H9 (cell line): ENCODE results near the gene RASGRP3. TPM values are rescaled to one million over a fixed set of nuclear protein-coding genes. Genes with fewer than 3 reads are reported as not detected.

Source experiments
- DNase-seq: peaks from one replicate; pipeline ENCODE4 v3.0.0-alpha.2; 2017
- H2AFZ ChIP-seq: one replicate; pipeline ENCODE4 v1.6.1; 2013; ENCODE audit warnings: mild to moderate bottlenecking, low read length, control low read depth, moderate library complexity
- H2AK5ac ChIP-seq: 2 replicates; pipeline ENCODE4 v1.6.1; 2013; ENCODE audit warnings: low read length, control low read depth, mixed read lengths; ENCODE audit not compliant: insufficient read length
- H2BK120ac ChIP-seq: one replicate; pipeline ENCODE4 v1.6.1; 2013; ENCODE audit warnings: low read depth, mild to moderate bottlenecking, low read length, control low read depth, inconsistent platforms; ENCODE audit not compliant: poor library complexity, severe bottlenecking
- H2BK12ac ChIP-seq: 2 replicates; pipeline ENCODE4 v1.6.1; 2013; ENCODE audit warnings: low read length, control low read depth, mixed read lengths, low read depth; ENCODE audit not compliant: insufficient read length
- H2BK15ac ChIP-seq: 2 replicates; pipeline ENCODE4 v1.6.1; 2013; ENCODE audit warnings: low read depth, low read length, control low read depth
- H2BK20ac ChIP-seq: one replicate; pipeline ENCODE4 v1.6.1; 2013; ENCODE audit warnings: low read depth, mild to moderate bottlenecking, low read length, control low read depth, inconsistent platforms; ENCODE audit not compliant: poor library complexity, severe bottlenecking
- H2BK5ac ChIP-seq: 2 replicates; pipeline ENCODE4 v1.6.1; 2013; ENCODE audit warnings: low read length, control low read depth, mixed read lengths; ENCODE audit not compliant: insufficient read length
- H3K14ac ChIP-seq: 2 replicates; pipeline ENCODE4 v1.6.1; 2013; ENCODE audit warnings: low read length, control low read depth; ENCODE audit not compliant: insufficient read depth
- H3K18ac ChIP-seq: 2 replicates; pipeline ENCODE4 v1.6.1; 2013; ENCODE audit warnings: low read depth, mild to moderate bottlenecking, mixed read lengths, low read length, control low read depth; ENCODE audit not compliant: insufficient read length
- H3K23ac ChIP-seq: 2 replicates; pipeline ENCODE4 v1.6.1; 2013; ENCODE audit warnings: low read length, control low read depth, mixed read lengths, low read depth; ENCODE audit not compliant: insufficient read length
- H3K23me2 ChIP-seq: 2 replicates; pipeline ENCODE4 v1.6.1; 2013; ENCODE audit warnings: low read depth, mild to moderate bottlenecking, mixed read lengths, low read length, control low read depth; ENCODE audit not compliant: insufficient read length, poor library complexity, severe bottlenecking
- H3K27ac ChIP-seq: 2 replicates; pipeline ENCODE4 v1.5.1; 2013; ENCODE audit warnings: low read length, control low read depth, mixed read lengths, low read depth; ENCODE audit not compliant: insufficient read length
- H3K27me3 ChIP-seq: 2 replicates; pipeline ENCODE4 v1.6.1; 2013; ENCODE audit warnings: low read length, control low read depth, inconsistent platforms; ENCODE audit not compliant: insufficient read depth
- H3K4ac ChIP-seq: 2 replicates; pipeline ENCODE4 v1.6.1; 2013; ENCODE audit warnings: low read depth, mild to moderate bottlenecking, control low read depth, inconsistent platforms, low read length, moderate library complexity
- H3K4me1 ChIP-seq: 2 replicates; pipeline ENCODE4 v1.6.1; 2013; ENCODE audit warnings: low read length, control low read depth, inconsistent platforms; ENCODE audit not compliant: insufficient read depth
- H3K4me2 ChIP-seq: 2 replicates; pipeline ENCODE4 v1.6.1; 2013; ENCODE audit warnings: low read length, control low read depth, mixed read lengths; ENCODE audit not compliant: insufficient read length, insufficient read depth
- H3K56ac ChIP-seq: 2 replicates; pipeline ENCODE4 v1.6.1; 2013; ENCODE audit warnings: low read depth, mild to moderate bottlenecking, mixed read lengths, low read length, control low read depth; ENCODE audit not compliant: insufficient read length
- H3K79me1 ChIP-seq: 2 replicates; pipeline ENCODE4 v1.6.1; 2013; ENCODE audit warnings: low read depth, mild to moderate bottlenecking, moderate library complexity, low read length, control low read depth, inconsistent platforms; ENCODE audit not compliant: insufficient read depth, poor library complexity, severe bottlenecking
- H3K79me2 ChIP-seq: 2 replicates; pipeline ENCODE4 v1.6.1; 2013; ENCODE audit warnings: low read length, control low read depth, inconsistent platforms; ENCODE audit not compliant: insufficient read depth
- H3K9ac ChIP-seq: 2 replicates; pipeline ENCODE4 v1.6.1; 2013; ENCODE audit warnings: low read length, control low read depth, mixed read lengths; ENCODE audit not compliant: insufficient read length; ENCODE audit errors: extremely low read depth
- H3K9me3 ChIP-seq: one replicate; pipeline ENCODE4 v1.6.1; 2013; ENCODE audit warnings: low read depth, low read length, inconsistent platforms; ENCODE audit not compliant: control insufficient read depth
- H3T11ph ChIP-seq: one replicate; pipeline ENCODE4 v1.6.1; 2013; ENCODE audit warnings: mild to moderate bottlenecking, low read length, control low read depth, inconsistent platforms
- H4K20me1 ChIP-seq: one replicate; pipeline ENCODE4 v1.6.1; 2013; ENCODE audit not compliant: control insufficient read depth, insufficient read length, insufficient read depth
- H4K5ac ChIP-seq: 2 replicates; pipeline ENCODE4 v1.6.1; 2013; ENCODE audit warnings: low read depth, mild to moderate bottlenecking, mixed read lengths, low read length, control low read depth; ENCODE audit not compliant: insufficient read length
- H4K8ac ChIP-seq: replicated peaks from 2 replicates; pipeline ENCODE4 v1.6.1; 2013; ENCODE audit warnings: low read length, control low read depth, mixed read lengths, low read depth; ENCODE audit not compliant: insufficient read length
- H4K91ac ChIP-seq: 2 replicates; pipeline ENCODE4 v1.6.1; 2013; ENCODE audit warnings: low read depth, mild to moderate bottlenecking, moderate library complexity, mixed read lengths, low read length, control low read depth; ENCODE audit not compliant: insufficient read length
- H3K27ac Mint-ChIP-seq, 3 experiments: 2 replicates in 2 of 3; 3 replicates in 1 of 3; pipeline ENCODE4 v1.8.0; 2020 to 2021; ENCODE audit warnings: mixed read lengths in 3 of 3, mild to moderate bottlenecking in 1 of 3, moderate library complexity in 1 of 3
- H3K27me3 Mint-ChIP-seq: 2 replicates; pipeline ENCODE4 v1.8.0; 2021; ENCODE audit warnings: low read depth, mild to moderate bottlenecking, moderate library complexity, mixed read lengths
- H3K36me3 Mint-ChIP-seq, 3 experiments: 2 replicates in 2 of 3; 3 replicates in 1 of 3; pipeline ENCODE4 v1.8.0; 2020 to 2021; ENCODE audit warnings: low read depth in 3 of 3, mixed read lengths in 3 of 3; ENCODE audit not compliant: insufficient read depth in 1 of 3
- H3K4me1 Mint-ChIP-seq, 2 experiments: 2 replicates each; pipeline ENCODE4 v1.8.0; 2020; ENCODE audit warnings: mixed read lengths in 2 of 2
- H3K4me3 Mint-ChIP-seq, 2 experiments: 2 replicates in 1 of 2; 3 replicates in 1 of 2; pipeline ENCODE4 v1.8.0; 2020 to 2021; ENCODE audit warnings: mild to moderate bottlenecking in 2 of 2, mixed read lengths in 2 of 2, moderate library complexity in 1 of 2
- H3K9me3 Mint-ChIP-seq, 2 experiments: 2 replicates in 1 of 2; 3 replicates in 1 of 2; pipeline ENCODE4 v1.8.0; 2020; ENCODE audit warnings: mild to moderate bottlenecking in 2 of 2, mixed read lengths in 2 of 2, moderate library complexity in 1 of 2
- WGBS: extraction: QIAGEN DNeasy Blood & Tissue Kit; methylation state at CpG from one replicate; pipeline ENCODE4 v1.1.7; 2013; ENCODE audit warnings: missing lambda C conversion rate, low lambda C conversion rate, mixed read lengths; ENCODE audit not compliant: insufficient read length; ENCODE audit errors: extremely low coverage; 5-methylcytosine and 5-hydroxymethylcytosine counted together
- total RNA-seq: library from RNA; stranded (reverse); gene quantifications from 2 replicates; pipeline ENCODE4 v1.2.1, GENCODE V29; 2021
- TF ChIP-seq, protein P1 (sequence below): fragments of 200-600 bp; sonication (generic); conservative IDR thresholded peaks from 3 replicates; pipeline ENCODE4 v1.8.0; 2021; ENCODE audit warnings: antibody characterized with exemption, mild to moderate bottlenecking

Gene RASGRP3
- total RNA-seq, 1 experiment from 2014 or later: not detected

DNA sequence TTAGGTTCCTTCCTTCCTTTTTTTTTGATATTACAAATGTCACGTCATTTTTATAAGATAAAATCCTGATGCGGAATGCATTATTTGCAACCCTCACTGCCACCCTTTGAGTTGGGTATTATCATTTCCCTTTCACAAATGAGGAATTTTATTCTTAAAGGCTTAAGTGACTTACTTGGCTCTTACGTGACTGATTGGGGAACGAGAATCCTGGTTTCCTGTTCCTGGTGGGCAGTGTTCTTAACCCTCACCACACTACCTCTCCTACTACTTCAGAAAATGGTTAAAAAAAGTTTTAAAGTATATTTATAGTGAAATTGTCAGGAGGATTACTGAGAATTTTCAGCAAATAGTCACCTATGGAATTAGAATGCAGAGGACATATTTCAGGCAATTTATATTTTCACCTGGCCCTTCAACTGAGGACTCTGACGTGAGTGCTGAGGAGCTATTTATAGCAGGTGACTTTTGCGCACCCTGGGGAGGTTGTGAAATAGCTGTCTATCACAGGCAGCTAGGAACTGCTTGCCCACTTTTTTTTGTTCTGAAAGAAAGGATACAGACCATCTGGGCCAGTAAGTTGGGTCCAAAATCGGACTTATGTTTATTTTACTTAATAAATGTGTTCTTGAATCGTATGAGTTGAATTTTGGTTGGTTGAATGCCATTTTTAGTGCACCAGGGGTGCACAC is 18.7 kb upstream of the RASGRP3 start:
- no peaks in the 10 kb centered on the region for H3K23me2 ChIP-seq
- no peak for DNase-seq

More for the DNA sequence above, 18.7 kb upstream of the RASGRP3 start:
- Histone ChIP-seq H2AFZ (no peak overlapping the region), H2BK5ac (no peak overlapping the region), H2BK20ac (no peak overlapping the region), H4K91ac (no peak overlapping the region), H2BK15ac (no peak overlapping the region), H3K9ac (no peak overlapping the region), H3K14ac (no peak overlapping the region), H3K56ac (no peak overlapping the region), H2AK5ac (no peak overlapping the region), H3K18ac (no peak overlapping the region), H3K27ac (no peak overlapping the region), H2BK12ac (no peak overlapping the region), H2BK120ac (no peak overlapping the region), H4K5ac (no peak overlapping the region), H3K4me2 (no peak overlapping the region), H3K27me3 (no peaks in the 10 kb centered on the region), H3K23ac (no peak overlapping the region), H3K79me1 (no peaks in the 10 kb centered on the region), H3K4ac (no peak overlapping the region), H3K79me2 (no peaks in the 10 kb centered on the region), H3K4me1 (no peaks in the 10 kb centered on the region; the same call in 1 of the 2 replicates), H4K20me1 (no peaks in the 10 kb centered on the region), H3T11ph (no peak overlapping the region), H4K8ac (no peak overlapping the region), H3K9me3 (no peaks in the 10 kb centered on the region)
- peaks cover 0 to 6% of the 10 kb centered on the region in 2 experiments; a peak in 4 of 5 replicates for H3K9me3 Mint-ChIP-seq
- no peaks in the 10 kb centered on the region for H3K27me3 Mint-ChIP-seq
- peaks cover 0 to 4% (median 0%) of the 10 kb centered on the region in 3 experiments; a peak in 2 of 7 replicates for H3K36me3 Mint-ChIP-seq
- no peak overlapping the region for H3K27ac Mint-ChIP-seq
- no peak overlapping the region for H3K4me3 Mint-ChIP-seq
- 0 out of 4 replicates have a peak, but pooled peaks cover 0 to 5% of the 10 kb centered on the region in 2 experiments for H3K4me1 Mint-ChIP-seq
- TF ChIP-seq, protein P1, sequence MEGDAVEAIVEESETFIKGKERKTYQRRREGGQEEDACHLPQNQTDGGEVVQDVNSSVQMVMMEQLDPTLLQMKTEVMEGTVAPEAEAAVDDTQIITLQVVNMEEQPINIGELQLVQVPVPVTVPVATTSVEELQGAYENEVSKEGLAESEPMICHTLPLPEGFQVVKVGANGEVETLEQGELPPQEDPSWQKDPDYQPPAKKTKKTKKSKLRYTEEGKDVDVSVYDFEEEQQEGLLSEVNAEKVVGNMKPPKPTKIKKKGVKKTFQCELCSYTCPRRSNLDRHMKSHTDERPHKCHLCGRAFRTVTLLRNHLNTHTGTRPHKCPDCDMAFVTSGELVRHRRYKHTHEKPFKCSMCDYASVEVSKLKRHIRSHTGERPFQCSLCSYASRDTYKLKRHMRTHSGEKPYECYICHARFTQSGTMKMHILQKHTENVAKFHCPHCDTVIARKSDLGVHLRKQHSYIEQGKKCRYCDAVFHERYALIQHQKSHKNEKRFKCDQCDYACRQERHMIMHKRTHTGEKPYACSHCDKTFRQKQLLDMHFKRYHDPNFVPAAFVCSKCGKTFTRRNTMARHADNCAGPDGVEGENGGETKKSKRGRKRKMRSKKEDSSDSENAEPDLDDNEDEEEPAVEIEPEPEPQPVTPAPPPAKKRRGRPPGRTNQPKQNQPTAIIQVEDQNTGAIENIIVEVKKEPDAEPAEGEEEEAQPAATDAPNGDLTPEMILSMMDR: no peak
- no CpG with 5 or more reads among the region's 8 CpGs for WGBS
